GM23248 (cell line): ENCODE measurements around the gene MAGI1. TPM values are rescaled to one million over a fixed set of nuclear protein-coding genes. Genes with fewer than 3 reads are reported as not detected.

Experiments
- DNase-seq: peaks from one replicate; pipeline ENCODE4 v3.0.0-alpha.2; 2015
- H2AFZ ChIP-seq: fragments of 200-600 bp; sonication (generic); 2 replicates; pipeline ENCODE4 v1.6.1; 2016; ENCODE audit warnings: antibody characterized with exemption
- H3F3A ChIP-seq: fragments of 200-600 bp; sonication (generic); 2 replicates; pipeline ENCODE4 v1.6.1; 2016; ENCODE audit warnings: mild to moderate bottlenecking, antibody characterized with exemption, mixed run types; ENCODE audit not compliant: insufficient read depth
- H3K27ac ChIP-seq: fragments of 200-600 bp; sonication (generic); 2 replicates; pipeline ENCODE4 v1.5.1; 2016; ENCODE audit warnings: mild to moderate bottlenecking
- H3K27me3 ChIP-seq: fragments of 200-600 bp; sonication (generic); replicated peaks from 2 replicates; pipeline ENCODE4 v1.6.1; 2016; ENCODE audit warnings: mild to moderate bottlenecking; ENCODE audit not compliant: insufficient read depth
- H3K36me3 ChIP-seq: fragments of 200-600 bp; sonication (generic); 2 replicates; pipeline ENCODE4 v1.6.1; 2016; ENCODE audit warnings: low read depth, mild to moderate bottlenecking
- H3K4me1 ChIP-seq: fragments of 200-600 bp; sonication (generic); 2 replicates; pipeline ENCODE4 v1.6.1; 2016; ENCODE audit warnings: mild to moderate bottlenecking; ENCODE audit not compliant: insufficient read depth
- H3K4me2 ChIP-seq: fragments of 200-600 bp; sonication (generic); one replicate; pipeline ENCODE4 v1.6.1; 2016; ENCODE audit warnings: mild to moderate bottlenecking; ENCODE audit not compliant: unreplicated experiment
- H3K4me3 ChIP-seq: fragments of 200-600 bp; sonication (generic); 2 replicates; pipeline ENCODE4 v1.5.1; 2016; ENCODE audit warnings: mild to moderate bottlenecking
- H3K79me2 ChIP-seq: fragments of 200-600 bp; sonication (generic); 2 replicates; pipeline ENCODE4 v1.6.1; 2016; ENCODE audit warnings: mild to moderate bottlenecking; ENCODE audit not compliant: insufficient read depth
- H3K9ac ChIP-seq: fragments of 200-600 bp; sonication (generic); 2 replicates; pipeline ENCODE4 v1.6.1; 2016; ENCODE audit warnings: mild to moderate bottlenecking
- H3K9me2 ChIP-seq: fragments of 200-600 bp; sonication (generic); 2 replicates; pipeline ENCODE4 v1.6.1; 2016; ENCODE audit warnings: mixed run types, mild to moderate bottlenecking, moderate library complexity; ENCODE audit not compliant: insufficient read depth
- H3K9me3 ChIP-seq: fragments of 200-600 bp; sonication (generic); one replicate; pipeline ENCODE4 v1.6.1; 2017; ENCODE audit warnings: low read depth
- H4K20me1 ChIP-seq: fragments of 200-600 bp; sonication (generic); 2 replicates; pipeline ENCODE4 v1.6.0; 2016; ENCODE audit not compliant: insufficient read depth
- EZH2 ChIP-seq: fragments of 200-600 bp; sonication (generic); IDR thresholded peaks from 2 replicates; pipeline ENCODE4 v1.6.1; 2018; ENCODE audit warnings: antibody characterized with exemption, mild to moderate bottlenecking; ENCODE audit not compliant: insufficient read depth, poor library complexity, severe bottlenecking
- EZH2phosphoT487 ChIP-seq: fragments of 200-600 bp; sonication (generic); IDR thresholded peaks from 2 replicates; pipeline ENCODE4 v1.6.1; 2018; ENCODE audit warnings: antibody characterized with exemption, moderate library complexity, mild to moderate bottlenecking, low read depth; ENCODE audit not compliant: insufficient read depth
- WGBS, 2 experiments: methylation state at CpG; one replicate each; pipeline ENCODE4 v1.1.6; 2015 to 2017; ENCODE audit warnings: low lambda C conversion rate in 2 of 2, low coverage in 1 of 2; ENCODE audit errors: missing lambda C conversion rate in 2 of 2; 5-methylcytosine and 5-hydroxymethylcytosine counted together
- in situ Hi-C: fragments of 300-500 bp; cut with MboI; formaldehyde crosslinking; loops from 2 replicates; pipeline ENCODE4 v1.15.0; 2020
- polyA plus RNA-seq: library from polyadenylated mRNA; unstranded; fragments of >200 nt; fragmentation: Nextera tagmentation; extraction: Ambion mirVana; gene quantifications from 2 replicates; pipeline ENCODE4 v1.2.1, GENCODE V29; 2016
- total RNA-seq: library from RNA; depleted of rRNA; stranded (reverse); fragments of >200 nt; shearing (Covaris generic); gene quantifications from 2 replicates; pipeline ENCODE4 v1.2.3, GENCODE V29; 2014

Gene MAGI1
- total and polyA plus RNA-seq, 2 experiments from 2014 or later: 7.3 to 13.8 TPM

GRCh38 chr3:65993134-65993900 is 45.4 kb downstream of the MAGI1 start:
- peaks cover 18% of the 10 kb centered on the region for H3K4me1 ChIP-seq
- DNase-seq: no peak
- no peak overlapping the region for H3K9ac ChIP-seq
- no peaks in the 10 kb centered on the region for H3K9me3 ChIP-seq
- 94 to 95% methylated on average over 1 of the region's 1 CpG for WGBS, 2 experiments
- H3F3A ChIP-seq: peaks cover 17% of the 10 kb centered on the region; the same call in 1 of the 2 replicates
- H3K27ac ChIP-seq: no peak overlapping the region
- no peak overlapping the region for H3K4me2 ChIP-seq
- H3K79me2 ChIP-seq: peaks cover 97% of the 10 kb centered on the region
- H2AFZ ChIP-seq: no peak overlapping the region
- TF ChIP-seq EZH2phosphoT487 (no peak), EZH2 (no peak)
- 0 out of 2 replicates have a peak, but pooled peaks cover 4% of the 10 kb centered on the region for H4K20me1 ChIP-seq
- no peak overlapping the region for H3K4me3 ChIP-seq
- H3K27me3 ChIP-seq: no peaks in the 10 kb centered on the region
- in situ Hi-C loops: no loop called here
- H3K9me2 ChIP-seq: no peaks in the 10 kb centered on the region
- no peaks in the 10 kb centered on the region for H3K36me3 ChIP-seq

DNA sequence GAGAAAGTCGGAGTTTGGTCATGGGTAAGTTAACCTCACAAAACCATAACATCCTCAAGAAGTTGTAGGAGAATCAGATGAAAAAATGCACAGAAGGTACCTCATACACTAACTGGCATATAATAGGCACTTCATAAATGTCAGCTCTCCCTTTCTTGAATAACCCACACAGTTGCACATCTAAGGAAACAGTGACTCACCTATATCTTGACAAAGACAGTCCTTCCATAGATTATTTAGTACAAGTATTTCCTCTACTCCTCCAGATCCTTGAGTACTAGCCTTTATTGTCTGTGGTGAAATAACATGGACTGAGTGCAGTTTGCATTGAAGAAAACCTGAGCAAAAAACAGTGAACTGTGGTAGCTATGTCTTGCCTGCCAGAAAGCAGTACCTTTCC is 46.6 kb downstream of the MAGI1 start:
- Histone ChIP-seq H2AFZ (no peak overlapping the region), H3K9me3 (no peaks in the 10 kb centered on the region), H3K27ac (no peak overlapping the region), H4K20me1 (0 out of 2 replicates have a peak, but pooled peaks cover 4% of the 10 kb centered on the region), H3K36me3 (no peaks in the 10 kb centered on the region), H3K4me1 (peaks cover 18% of the 10 kb centered on the region), H3K4me2 (peak overlapping the region; percentile 27), H3F3A (peaks cover 17% of the 10 kb centered on the region; the same call in 1 of the 2 replicates), H3K27me3 (no peaks in the 10 kb centered on the region), H3K4me3 (no peak overlapping the region), H3K79me2 (peaks cover 97% of the 10 kb centered on the region), H3K9ac (no peak overlapping the region), H3K9me2 (no peaks in the 10 kb centered on the region)
- TF ChIP-seq EZH2phosphoT487 (no peak), EZH2 (no peak)
- in situ Hi-C loops: no loop called here
- WGBS, 2 experiments: 91 to 94% methylated on average over 1 of the region's 1 CpG
- DNase-seq: peak; percentile 64

- Histone ChIP-seq H3K9me3 (no peaks in the 10 kb centered on the region), H2AFZ (no peak overlapping the region), H3K4me1 (peaks cover 8% of the 10 kb centered on the region), H3K4me3 (no peak overlapping the region), H3F3A (no peaks in the 10 kb centered on the region), H3K27ac (no peak overlapping the region), H3K79me2 (peaks cover 85% of the 10 kb centered on the region), H3K4me2 (no peak overlapping the region), H3K36me3 (no peaks in the 10 kb centered on the region), H3K9ac (no peak overlapping the region), H4K20me1 (no peaks in the 10 kb centered on the region), H3K9me2 (no peaks in the 10 kb centered on the region), H3K27me3 (no peaks in the 10 kb centered on the region)
- DNase-seq: no peak
- TF ChIP-seq EZH2phosphoT487: no peak
- no peak for TF ChIP-seq EZH2
- in situ Hi-C loops: no loop called here
- WGBS, 2 experiments: 67% methylated on average over 5 of the region's 5 CpGs
These were observed 50.1 kb downstream of the MAGI1 start for GRCh38 chr3:65988411-65989180.

DNA sequence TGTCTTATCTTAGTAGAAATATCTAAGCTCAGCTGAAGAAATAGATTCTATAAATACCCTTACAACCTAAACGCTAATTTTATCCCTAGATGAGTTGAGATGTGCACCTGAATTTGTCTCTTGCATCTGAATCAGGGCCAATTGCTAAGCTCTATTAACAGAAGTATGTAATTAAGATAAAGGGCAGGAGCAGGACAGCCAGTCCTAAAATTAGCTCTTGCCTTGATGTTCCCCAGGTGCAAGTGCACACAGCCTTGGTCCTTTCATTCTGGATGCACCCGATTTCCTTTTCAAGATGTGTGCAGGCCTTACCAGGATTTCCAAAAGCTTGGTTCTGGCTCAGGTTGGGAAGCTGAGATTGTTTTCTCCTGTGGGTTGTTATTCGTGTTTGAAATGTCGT is 52.4 kb downstream of the MAGI1 start:
- Histone ChIP-seq H3K4me2 (no peak overlapping the region), H4K20me1 (no peaks in the 10 kb centered on the region), H3K36me3 (no peaks in the 10 kb centered on the region), H3K9me3 (no peaks in the 10 kb centered on the region), H3F3A (no peaks in the 10 kb centered on the region), H3K9me2 (no peaks in the 10 kb centered on the region), H3K79me2 (peaks cover 81% of the 10 kb centered on the region), H2AFZ (no peak overlapping the region), H3K4me1 (no peaks in the 10 kb centered on the region), H3K27ac (no peak overlapping the region), H3K9ac (no peak overlapping the region), H3K4me3 (no peak overlapping the region), H3K27me3 (no peaks in the 10 kb centered on the region)
- WGBS, 2 experiments: 99 to 100% methylated on average over 4 of the region's 4 CpGs
- in situ Hi-C loops: no loop called here
- no peak for DNase-seq
- no peak for TF ChIP-seq EZH2
- TF ChIP-seq EZH2phosphoT487: no peak
